ENCODE measurements around the gene OXSR1.

DNA sequence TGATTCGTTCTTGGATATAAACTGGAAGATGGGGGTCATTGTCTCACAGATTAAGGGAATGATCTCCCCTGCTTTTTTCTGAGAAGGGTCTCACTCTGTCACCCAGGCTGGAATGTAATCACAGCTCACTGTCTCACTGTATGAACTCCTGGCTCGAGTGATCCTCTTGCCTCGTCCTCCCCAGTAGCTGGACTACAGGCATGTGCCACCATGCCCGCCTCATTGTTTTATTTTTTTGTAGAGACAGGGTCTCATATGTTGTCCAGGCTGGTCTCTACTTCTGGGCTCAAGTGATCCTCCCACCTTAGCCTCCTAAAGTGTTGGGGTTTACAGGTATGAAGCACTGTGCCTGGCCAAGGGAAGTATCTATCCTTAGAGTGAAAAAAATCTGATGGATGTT lies 5.4 kb downstream of the OXSR1 start:
- TF ChIP-seq, protein P1, sequence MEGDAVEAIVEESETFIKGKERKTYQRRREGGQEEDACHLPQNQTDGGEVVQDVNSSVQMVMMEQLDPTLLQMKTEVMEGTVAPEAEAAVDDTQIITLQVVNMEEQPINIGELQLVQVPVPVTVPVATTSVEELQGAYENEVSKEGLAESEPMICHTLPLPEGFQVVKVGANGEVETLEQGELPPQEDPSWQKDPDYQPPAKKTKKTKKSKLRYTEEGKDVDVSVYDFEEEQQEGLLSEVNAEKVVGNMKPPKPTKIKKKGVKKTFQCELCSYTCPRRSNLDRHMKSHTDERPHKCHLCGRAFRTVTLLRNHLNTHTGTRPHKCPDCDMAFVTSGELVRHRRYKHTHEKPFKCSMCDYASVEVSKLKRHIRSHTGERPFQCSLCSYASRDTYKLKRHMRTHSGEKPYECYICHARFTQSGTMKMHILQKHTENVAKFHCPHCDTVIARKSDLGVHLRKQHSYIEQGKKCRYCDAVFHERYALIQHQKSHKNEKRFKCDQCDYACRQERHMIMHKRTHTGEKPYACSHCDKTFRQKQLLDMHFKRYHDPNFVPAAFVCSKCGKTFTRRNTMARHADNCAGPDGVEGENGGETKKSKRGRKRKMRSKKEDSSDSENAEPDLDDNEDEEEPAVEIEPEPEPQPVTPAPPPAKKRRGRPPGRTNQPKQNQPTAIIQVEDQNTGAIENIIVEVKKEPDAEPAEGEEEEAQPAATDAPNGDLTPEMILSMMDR (IDR thresholded peaks at IDR 0.05), result no peak
- TF ChIP-seq POLR2A (IDR thresholded peaks at IDR 0.05), result no peak
